Stimulated activated CD4-positive, alpha-beta T cell treated with anti-CD3 and anti-CD28 coated beads, TNF-alpha, amount 100 ng/mL, for 48 hours (primary cell): ENCODE data around the gene RNGTT.
A peak's percentile ranks its signal among the peaks of the same experiment; 100 is the strongest.
"Not testable (repeated sequence)": the region's sequence is repeated elsewhere in the genome, so short reads cannot be mapped to it uniquely, and the experiment has no call there.

Source experiments
- DNase-seq, 3 donors: peaks; one replicate each; pipeline ENCODE4 v3.0.0-alpha.2; 2020; ENCODE audit warnings: low read depth in 3 of 3

Gene RNGTT

GRCh38 chr6:88963139-88964090 lies at the start of gene RNGTT:
Gene RNGTT (minus strand): TSS chr6:88963618. CDS start chr6:88963409, 209 bp downstream.
- peak; percentile 95 to 99 (median 97) for DNase-seq

- no peak for DNase-seq
Measured at GRCh38 chr6:89011436-89011835, 48.0 kb upstream of the RNGTT start.

- DNase-seq = no peak
Measured at GRCh38 chr6:89010825-89011224, 47.4 kb upstream of the RNGTT start.

GRCh38 chr6:89009624-89010059 lies 46.2 kb upstream of the RNGTT start:
- no peak for DNase-seq

- DNase-seq = no peak
Measured at GRCh38 chr6:89008815-89009374, 45.5 kb upstream of the RNGTT start.

- no peak for DNase-seq
Measured at GRCh38 chr6:89008001-89008814, 44.8 kb upstream of the RNGTT start.

GRCh38 chr6:89007209-89008000 lies 44.0 kb upstream of the RNGTT start:
- no peak for DNase-seq

GRCh38 chr6:89002523-89002922 lies 39.1 kb upstream of the RNGTT start:
- DNase-seq = no peak

GRCh38 chr6:88997327-88997726 lies 33.9 kb upstream of the RNGTT start:
- DNase-seq = no peak

GRCh38 chr6:88992741-88993552 lies 29.5 kb upstream of the RNGTT start:
- DNase-seq = no peak

- DNase-seq = no peak
Measured at GRCh38 chr6:88989215-88989614, 25.8 kb upstream of the RNGTT start.

GRCh38 chr6:88987922-88988321 lies 24.5 kb upstream of the RNGTT start:
- no peak for DNase-seq

- DNase-seq = no peak
Measured at GRCh38 chr6:88985901-88986300, 22.5 kb upstream of the RNGTT start.

- no peak for DNase-seq
Measured at GRCh38 chr6:88984606-88985005, 21.2 kb upstream of the RNGTT start.

GRCh38 chr6:88984152-88984551 lies 20.7 kb upstream of the RNGTT start:
- no peak for DNase-seq

- no peak for DNase-seq
Measured at GRCh38 chr6:88983532-88983931, 20.1 kb upstream of the RNGTT start.

- not testable (repeated sequence) for DNase-seq
Measured at GRCh38 chr6:88983129-88983528, 19.7 kb upstream of the RNGTT start.

- peak in 1 of 3 donors; percentile 22 for DNase-seq
Measured at GRCh38 chr6:88982720-88983119, 19.3 kb upstream of the RNGTT start.

- no peak for DNase-seq
Measured at GRCh38 chr6:88975369-88975768, 12.0 kb upstream of the RNGTT start.
